H1 (cell line): ENCODE data around the gene DOCK6. TPM values are rescaled to one million over a fixed set of nuclear protein-coding genes. Genes with fewer than 3 reads are reported as not detected.

ENCODE experiments used
- GABPA ChIP-seq: IDR thresholded peaks from 2 replicates; pipeline ENCODE4 v1.6.1; 2011; ENCODE audit warnings: mild to moderate bottlenecking, low read length, moderate library complexity, borderline replicate concordance; ENCODE audit not compliant: insufficient read depth
- KDM1A ChIP-seq: fragments of 200-600, 300-600 bp; sonication (generic); IDR thresholded peaks from 2 replicates; pipeline ENCODE4 v1.7.1; 2016; ENCODE audit warnings: mild to moderate bottlenecking, low read length, borderline replicate concordance
- polyA plus RNA-seq, 7 experiments: library from polyadenylated mRNA; depleted of rRNA in 3 of 7; stranded (reverse) in 5 of 7; unstranded in 2 of 7; fragments of >200 nt in 5 of 7; fragments of 200-250 nt in 2 of 7; gene quantifications; 1 replicate in 5 of 7; 2 replicates in 1 of 7; 4 replicates in 1 of 7; pipeline versions ENCODE4 v1.2.1 to v1.2.3, GENCODE V29; 2011 to 2013; ENCODE audit warnings: missing spikeins in 2 of 7, mixed read lengths in 2 of 7
- total RNA-seq: library from RNA; stranded (reverse); fragmentation: NEBNext Ultra II Directional; extraction: Animal tissue kit (Norgen Biotek cat#: 25700); gene quantifications from 2 replicates; pipeline ENCODE4 v1.2.1, GENCODE V29; 2021

The DOCK6 gene
- total and polyA plus RNA-seq, 2 of the 8 experiments (the other 6 are each of a cell fraction or from before 2014, with no cell fraction given) = 25.5 to 54.7 TPM

DNA sequence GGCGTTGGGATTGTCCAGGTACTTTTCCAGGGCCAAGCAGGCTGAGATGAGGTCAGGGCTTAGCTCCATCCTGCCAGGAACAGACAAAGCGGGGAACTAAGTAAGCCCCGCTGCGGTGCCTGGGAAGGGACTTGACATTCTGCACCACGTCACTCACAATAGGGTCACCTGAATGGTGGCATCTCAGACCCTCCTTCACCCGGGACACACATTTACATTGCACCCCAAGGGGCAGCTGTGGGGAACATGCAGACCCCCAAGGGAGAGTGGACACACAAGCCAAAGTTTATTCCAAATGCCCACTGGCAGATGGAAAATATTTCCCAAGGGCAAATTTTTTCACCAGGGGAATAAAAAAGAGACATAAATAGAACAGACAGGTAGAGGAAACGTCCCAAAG, 86.4 kb downstream of the DOCK6 start (continued):
- TF ChIP-seq GABPA (no peak), KDM1A (no peak)
